GM21515 (cell line): ENCODE results near the gene MAN2A2.

Experiments
- ATAC-seq: cut with Tn5 transposase; IDR thresholded peaks from one replicate; pipeline ENCODE4 v1.9.1; 2021; ENCODE audit not compliant: unreplicated experiment

Gene MAN2A2

GRCh38 chr15:90902840-90903732, at the start of gene MAN2A2:
MAN2A2 (plus strand) TSS chr15:90903302; CDS start chr15:90904208, 906 bp downstream.
- ATAC-seq: peak; percentile 61

DNA sequence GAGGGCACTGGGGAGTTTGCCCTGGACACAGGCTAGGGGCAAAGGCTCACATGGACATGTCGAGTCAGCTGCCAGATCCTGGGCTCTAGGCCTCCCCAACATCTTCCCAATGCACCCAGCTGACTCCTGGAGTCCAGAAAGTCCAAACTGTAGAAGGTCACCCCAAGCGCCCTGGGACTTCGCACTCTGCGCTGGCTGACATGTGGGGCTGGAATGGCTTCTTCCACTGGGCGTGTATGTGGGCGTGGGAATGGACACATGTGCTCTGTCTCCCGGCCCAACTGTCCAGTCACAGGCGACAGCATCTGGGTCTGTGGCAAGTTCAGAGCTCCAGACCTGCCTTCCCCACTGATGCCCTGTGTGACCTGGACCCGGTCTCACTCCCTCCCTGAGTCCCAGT, 48.0 kb upstream of the MAN2A2 start:
- no peak for ATAC-seq

GRCh38 chr15:90857337-90857736, 45.8 kb upstream of the MAN2A2 start:
- no peak for ATAC-seq

DNA sequence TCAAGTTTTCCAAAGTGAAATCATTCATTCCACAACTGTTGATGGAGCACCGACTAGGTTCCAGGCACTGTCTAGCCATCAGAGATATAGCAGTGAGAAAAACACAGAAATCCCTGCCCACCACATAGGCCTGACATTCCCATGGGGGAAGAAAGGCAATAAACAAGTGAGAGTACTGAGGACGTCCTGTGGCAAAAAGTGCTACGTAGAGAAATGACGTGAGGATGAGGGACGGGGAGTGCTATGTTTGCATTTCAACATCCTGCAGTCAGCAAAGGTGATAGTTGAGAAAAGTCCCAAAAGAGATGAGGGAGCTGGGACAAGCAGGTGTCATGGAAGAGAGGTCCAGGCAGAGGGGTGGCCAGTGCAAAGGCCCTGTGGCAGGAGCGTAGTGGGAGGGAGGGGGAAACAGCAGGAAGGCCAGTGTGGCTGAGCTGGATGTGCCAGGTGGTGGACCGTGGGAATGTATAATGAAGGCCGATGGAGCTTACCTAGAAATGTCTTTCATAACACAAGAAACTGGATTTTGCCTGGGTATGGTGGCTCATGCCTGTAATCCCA, 45.1 kb upstream of the MAN2A2 start:
- ATAC-seq: no peak

DNA sequence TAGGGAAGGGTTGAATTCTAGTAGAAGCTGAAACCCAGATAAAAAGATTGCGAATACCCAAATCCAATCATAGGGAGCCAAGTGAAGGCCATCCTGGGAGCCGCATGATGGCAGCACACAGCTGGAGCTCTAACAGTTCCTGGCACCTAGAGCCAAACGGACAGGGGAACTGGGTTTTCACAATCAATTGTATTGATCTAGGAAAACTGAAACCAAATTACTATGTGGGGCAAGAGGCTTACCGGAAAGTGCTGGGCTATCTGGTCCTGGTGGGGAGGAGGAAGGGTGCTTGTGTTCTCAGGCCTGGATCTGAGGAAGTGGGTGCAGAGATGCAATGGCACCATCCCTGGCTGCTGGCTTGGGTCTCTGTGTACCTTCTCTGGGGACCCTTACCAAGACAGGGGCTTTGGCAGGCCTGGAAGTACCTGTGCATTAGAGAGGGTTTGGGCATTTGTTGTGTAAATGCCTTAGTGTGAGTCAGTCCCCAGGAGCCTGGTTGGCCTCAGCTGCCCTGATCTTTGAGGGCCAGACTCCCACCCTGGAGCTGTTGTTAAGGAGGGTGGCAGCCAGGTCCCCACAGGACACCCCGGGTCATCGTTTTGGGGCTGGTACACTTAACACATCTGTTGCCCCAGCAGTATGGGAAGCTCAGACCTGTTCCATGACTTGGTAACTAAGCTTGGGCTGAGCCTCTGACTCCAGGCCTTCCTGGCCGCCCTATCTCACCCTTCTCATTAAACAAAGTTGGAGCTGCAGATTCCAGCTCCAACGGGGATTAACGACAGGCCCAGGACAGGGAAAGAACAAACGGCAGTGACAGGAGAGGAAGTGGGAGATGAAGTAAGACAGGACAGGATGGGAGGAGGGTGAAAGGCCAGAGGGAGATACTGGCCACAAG, 43.6 kb upstream of the MAN2A2 start:
- ATAC-seq: no peak

DNA sequence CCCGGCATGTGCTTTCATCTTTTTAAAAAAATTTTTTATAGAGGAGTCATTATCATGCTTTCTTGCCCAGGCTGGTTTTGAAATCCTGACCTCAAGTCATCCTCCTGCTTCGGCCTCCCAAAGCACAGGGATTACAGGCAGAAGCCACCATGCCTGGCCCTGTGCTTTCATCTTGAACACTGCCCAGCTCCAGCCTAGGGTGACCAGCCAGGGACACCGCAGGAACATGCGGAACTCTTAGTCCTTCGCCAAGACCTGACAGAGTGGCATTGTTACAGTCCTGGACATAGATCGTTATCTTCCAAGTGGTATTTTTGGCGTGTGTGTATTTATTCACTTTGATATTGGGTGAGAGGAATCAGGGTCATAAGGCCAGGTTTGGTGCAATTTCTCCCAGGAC, 42.7 kb upstream of the MAN2A2 start:
- ATAC-seq: no peak

GRCh38 chr15:90860942-90861675, 42.0 kb upstream of the MAN2A2 start:
- no peak for ATAC-seq

- no peak for ATAC-seq
Measured at GRCh38 chr15:90862487-90862886, 40.6 kb upstream of the MAN2A2 start.

DNA sequence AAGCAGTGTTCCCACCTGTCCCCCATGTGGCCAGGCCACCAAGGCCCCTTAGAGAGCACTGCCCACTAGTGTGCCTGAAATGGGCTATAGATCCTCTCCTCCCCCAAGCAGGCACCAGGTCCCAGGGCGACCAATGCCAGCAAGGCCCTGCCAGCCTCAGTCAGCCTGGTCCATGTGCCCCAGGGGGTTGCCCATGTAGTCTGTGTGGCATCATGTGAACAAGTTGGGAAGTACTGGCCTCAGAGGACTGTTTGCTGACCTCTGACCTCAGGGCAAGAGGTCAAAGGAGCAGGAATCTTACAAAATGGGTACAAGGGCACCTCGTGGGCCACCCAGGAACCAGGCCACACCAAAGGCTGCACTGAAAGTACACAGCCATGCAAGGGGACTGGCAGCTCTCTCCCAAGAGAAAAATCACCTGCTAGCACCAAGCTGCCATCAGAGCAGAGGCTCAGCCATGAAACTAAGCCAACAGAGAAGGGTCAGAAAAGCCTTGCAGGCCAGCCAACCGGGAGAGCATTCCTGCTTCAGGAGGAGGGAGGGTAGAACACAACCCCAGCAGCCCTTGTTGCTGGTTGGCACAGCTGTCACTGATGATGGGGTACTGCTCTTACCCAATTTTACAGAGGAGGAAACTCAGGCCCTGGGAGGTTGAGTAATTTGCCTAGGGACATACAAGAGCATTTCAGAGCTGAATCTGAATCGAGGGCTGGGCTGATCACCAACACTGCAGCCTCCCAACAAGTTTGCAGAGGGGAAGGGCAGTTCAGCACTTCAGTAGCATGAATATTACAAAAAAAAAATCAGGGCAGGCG, 39.9 kb upstream of the MAN2A2 start:
- ATAC-seq: no peak

- ATAC-seq: no peak
Measured at GRCh38 chr15:90863987-90864386, 39.1 kb upstream of the MAN2A2 start.

- no peak for ATAC-seq
Measured at GRCh38 chr15:90864507-90864906, 38.6 kb upstream of the MAN2A2 start.

DNA sequence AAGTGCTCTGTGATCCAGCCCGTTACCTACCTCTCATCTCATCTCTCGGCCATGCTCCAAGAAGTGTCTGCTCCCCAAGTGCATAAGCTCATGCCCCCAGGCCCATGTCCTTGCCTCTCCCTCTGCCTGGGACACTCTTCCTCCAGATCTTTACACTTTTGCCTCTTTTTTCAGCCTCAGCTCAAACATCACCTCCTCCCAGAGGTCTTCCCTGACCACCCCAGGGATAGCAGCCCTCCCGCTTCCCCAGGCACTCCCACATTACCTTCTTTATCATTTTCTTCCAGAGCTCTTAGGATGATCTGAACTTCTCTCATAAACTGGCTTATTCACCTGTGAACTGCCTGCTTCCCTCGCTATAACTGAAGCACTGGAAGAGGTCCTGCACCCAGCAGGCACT, 37.4 kb upstream of the MAN2A2 start:
- no peak for ATAC-seq

DNA sequence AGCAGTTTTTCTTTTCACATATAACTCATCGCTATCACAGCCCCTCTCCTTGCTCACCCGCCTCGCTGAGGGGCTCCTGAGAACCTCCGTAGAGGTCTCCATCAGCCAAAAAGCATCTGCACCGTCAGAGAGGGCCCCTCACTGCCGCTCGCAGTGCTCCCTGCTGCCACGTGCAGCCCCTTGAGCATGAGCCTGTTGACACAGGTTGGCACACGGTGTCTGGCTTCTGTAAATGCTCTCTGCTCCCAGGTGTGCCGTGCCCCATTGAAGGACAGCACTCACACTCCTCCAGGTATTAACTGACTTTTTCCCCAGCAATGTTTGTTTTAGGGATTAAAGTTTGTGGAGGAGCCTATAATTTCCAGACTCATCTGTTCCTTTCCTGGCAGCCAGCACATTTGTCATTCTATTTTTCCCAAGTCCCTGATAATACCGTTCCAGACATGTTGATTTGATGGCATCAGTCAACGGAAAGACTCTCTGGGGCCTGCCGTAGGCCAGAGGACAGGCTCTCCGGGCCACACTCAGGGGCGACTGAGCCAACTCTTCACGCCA, 36.9 kb upstream of the MAN2A2 start:
- no peak for ATAC-seq

- ATAC-seq: no peak
Measured at GRCh38 chr15:90866800-90867199, 36.3 kb upstream of the MAN2A2 start.

GRCh38 chr15:90868261-90868689, 34.8 kb upstream of the MAN2A2 start, which contains the start of gene FURIN:
FURIN (plus strand) TSS chr15:90868588; CDS start chr15:90875741, 7,153 bp downstream.
- ATAC-seq: no peak

DNA sequence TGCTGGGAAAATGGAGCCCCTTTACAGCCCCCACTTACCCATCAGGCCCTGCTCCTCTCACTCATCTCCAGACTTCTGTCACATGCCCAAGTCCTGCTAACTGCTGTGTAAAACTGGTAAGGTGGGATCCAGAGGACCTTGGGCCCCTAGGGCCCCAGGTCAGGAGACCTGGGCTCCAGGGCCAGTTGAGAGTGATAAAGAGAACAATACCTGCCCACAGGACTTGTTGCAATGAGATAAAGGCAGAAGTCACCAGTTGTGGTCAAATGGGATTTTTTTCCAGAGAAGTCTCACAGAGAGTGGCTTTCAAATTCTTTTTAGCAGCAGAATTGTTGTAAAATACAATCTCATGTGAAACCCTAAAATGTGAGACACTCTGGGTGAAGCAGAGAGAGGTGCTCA, 34.0 kb upstream of the MAN2A2 start:
- no peak for ATAC-seq

GRCh38 chr15:90869601-90870353, 33.3 kb upstream of the MAN2A2 start:
- ATAC-seq: no peak

DNA sequence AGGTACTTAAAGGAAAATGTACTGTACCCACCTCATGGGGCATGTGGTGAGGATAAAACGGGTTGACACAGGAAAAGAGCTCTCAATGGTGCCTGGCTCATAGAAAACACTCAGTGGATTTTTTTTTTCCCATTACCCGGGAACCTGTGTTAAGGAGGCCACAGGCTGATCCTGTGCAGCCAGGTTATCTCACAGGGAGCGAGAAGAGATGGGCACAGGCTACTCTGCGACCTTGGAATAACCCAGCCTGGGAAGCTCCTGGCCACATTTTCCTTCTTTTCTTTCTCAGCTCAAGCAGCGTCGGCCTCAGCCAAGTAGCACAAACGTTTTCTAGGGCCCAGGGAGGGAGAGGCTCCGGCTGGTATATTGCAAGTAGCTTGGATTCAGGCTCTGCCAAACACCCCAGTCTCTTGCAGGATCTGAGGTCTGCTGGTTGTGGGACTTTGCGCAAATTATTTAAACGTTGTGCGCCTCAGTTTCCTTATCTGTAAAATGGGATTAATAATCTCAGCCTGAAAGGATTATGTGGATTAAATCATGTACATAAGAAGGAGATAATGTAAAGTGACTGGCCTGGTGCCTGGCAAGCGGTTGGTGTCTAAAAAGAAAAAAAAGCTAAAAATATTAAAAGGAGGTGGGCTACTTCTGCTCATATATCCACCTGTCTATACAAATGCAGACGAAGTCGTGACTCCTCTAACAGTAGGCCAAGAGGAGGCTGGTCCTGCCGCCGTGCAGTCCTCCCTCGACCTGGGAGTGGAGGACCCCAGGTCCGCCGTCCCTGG, 32.6 kb upstream of the MAN2A2 start:
- no peak for ATAC-seq
